Measurements from ENCODE around the gene EXOC8.
"Not testable (repeated sequence)": the region's sequence is repeated elsewhere in the genome, so short reads cannot be mapped to it uniquely, and the experiment has no call there.

The EXOC8 gene

DNA sequence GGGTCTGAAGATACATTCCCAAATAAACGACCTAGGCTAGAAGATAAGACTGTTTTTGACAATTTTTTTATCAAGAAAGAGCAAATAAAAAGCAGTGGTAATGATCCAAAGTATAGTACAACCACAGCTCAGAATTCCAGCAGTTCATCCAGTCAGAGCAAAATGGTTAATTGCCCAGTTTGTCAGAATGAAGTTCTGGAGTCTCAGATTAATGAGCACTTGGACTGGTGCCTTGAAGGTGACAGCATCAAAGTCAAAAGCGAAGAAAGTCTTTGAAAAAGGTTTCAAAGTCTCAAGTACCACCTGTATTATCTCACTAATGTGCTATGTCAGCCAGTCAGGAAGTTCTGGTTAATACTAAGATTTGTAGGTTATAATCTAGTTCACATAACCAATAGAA lies 15.4 kb upstream of the EXOC8 start:
- DNase-seq (ENCODE audit: low read depth in 3 of 3) = no peak

DNA sequence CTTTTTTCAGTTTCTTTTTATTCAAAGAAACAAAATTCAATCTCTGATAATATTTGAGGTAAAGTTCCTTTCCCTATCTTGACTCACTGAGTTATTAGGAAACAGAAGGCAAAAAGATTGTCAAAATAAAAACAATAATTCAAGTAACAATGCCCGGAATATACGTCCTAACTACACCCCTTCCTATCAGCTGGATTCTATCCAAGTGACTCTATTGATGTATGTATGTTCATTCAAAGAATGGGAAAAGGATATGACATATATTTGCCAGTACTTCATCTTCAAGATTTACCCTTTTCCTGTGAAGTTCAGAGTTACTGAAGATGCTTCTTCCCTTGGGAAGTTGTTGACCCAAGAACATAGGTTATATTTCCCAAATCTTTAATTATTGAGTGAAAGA lies 14.2 kb upstream of the EXOC8 start:
- no peak for DNase-seq (ENCODE audit: low read depth in 3 of 3)

DNA sequence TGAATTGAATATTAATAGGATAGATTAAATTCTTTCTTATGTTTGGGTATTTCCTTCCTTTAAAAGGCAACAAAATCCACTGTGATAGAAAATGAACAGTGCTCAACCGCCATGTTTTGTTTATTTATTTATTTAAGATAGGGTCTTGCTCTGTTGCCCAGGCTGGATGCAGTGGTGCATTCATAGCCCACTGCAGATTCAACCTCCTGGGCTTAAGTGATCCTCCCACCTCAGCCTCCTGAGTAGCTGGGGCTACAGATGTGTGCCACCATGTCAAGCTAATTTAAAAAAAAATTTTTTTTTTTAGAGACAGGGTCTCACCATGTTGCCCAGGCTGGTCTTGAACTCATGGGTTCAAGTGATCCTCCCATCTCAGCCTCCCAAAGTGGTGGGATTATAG lies 11.2 kb upstream of the EXOC8 start:
- DNase-seq (ENCODE audit: low read depth in 3 of 3) = not testable (repeated sequence)

DNA sequence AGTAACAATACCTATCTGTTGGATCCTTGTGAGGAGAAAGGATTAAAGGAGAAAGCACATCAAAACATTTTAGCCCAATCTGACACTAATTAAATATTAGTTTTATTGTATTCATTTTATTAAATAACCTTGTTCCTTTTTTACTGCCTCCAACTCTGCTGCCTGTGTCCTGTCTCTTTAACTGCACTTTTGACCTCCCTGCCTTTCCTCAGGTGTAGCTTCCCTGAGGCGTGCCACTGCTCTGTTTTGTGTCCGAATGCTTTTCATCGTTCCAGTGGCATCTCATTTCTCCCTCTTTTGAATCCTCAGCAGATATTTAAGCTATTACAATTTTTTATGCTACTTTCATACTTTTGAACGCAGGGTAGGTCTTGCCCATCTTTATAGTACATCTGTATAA lies 10.8 kb upstream of the EXOC8 start:
- DNase-seq (ENCODE audit: low read depth in 3 of 3) = no peak

DNA sequence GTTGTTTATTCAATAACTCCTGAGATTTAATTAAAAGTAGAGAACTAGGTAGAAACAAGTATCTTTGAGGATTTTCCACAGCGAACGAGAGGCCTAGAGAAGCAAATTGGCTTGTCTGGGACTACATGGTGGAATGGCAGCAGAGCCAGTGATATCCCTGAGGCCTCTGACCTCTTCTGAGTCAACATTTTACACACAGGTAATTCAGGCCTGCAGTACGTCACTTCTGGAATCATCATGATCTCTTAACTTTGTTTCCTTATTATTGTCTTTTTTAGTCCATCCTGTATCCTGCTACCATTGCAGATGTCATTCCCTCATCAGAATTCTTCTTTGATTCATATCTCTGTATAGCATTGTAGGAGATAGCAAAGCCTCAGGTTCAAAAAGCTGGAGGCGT lies 10.3 kb upstream of the EXOC8 start:
- DNase-seq (ENCODE audit: low read depth in 3 of 3) = no peak

DNA sequence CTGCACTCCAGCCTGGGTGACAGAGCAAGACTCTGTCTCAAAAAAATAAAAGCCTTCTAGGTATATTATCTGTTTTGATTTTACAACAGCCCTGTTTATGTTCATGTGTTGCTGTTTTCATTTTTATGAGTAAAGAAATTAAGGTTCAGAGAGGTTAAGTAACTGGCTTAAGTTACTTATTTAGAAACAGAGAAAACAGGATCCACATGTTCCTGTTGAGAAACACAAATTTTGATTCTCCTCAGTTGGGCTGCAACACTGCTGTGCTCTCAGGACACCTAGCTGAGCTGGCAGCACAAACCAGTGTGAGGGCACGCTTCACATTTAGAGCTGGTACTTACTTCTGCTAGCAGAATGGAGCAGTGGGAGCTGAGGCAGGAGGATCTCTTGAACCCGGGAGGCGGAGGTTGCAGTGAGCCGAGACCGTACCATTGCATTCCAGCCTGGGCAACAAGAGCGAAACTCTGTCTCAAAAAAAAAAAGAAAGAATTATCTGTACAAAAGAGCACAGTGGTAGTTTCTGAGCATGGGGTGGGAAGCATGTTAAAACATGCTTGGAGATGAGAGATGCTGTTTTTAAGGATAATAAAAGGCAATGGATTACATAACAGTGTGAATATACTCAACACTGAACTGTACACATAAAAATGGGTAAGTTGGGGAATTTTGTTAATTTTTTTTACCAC lies 2.8 kb upstream of the EXOC8 start:
- no peak for DNase-seq (ENCODE audit: low read depth in 3 of 3)

DNA sequence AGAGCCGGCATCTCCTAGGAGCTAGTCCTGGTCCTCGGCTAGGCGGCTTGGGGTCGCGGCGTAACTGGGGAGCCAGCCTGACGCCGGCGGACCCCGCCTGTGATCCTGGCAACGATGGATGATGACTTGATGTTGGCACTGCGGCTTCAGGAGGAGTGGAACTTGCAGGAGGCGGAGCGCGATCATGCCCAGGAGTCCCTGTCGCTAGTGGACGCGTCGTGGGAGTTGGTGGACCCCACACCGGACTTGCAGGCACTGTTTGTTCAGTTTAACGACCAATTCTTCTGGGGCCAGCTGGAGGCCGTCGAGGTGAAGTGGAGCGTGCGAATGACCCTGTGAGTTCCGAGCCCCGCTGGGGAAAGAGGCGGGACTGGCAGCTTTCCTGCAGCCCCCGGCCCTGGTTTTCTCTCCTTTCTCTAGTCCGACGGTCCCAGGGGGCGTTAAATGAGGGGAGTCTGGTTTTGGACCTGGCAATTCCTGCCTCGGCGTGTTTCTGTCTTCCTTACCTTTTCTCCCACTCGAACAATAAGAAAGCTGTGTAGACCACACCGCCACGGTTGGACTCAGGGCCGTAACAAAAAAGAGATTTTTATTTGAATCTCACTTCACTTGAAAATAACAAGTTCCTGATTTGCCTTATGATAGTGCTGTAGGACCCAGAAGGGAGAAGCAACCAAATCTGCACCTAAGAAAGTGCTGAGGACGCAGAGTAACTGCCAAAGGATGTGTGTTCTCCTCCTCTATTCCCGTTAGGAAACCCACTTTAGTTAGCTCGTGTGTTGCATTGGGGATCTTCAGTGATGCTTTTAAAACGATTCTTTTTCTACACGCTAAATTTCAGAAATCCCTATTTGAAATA lies 847 bp upstream of the EXOC8 start, which contains the start of gene SPRTN:
SPRTN (plus strand) TSS at position 24 of the 859 bp plus-strand sequence; CDS start at position 115, 91 bp downstream.
- DNase-seq (ENCODE audit: low read depth in 3 of 3) = peak in 1 of 3 donors; percentile 27

DNA sequence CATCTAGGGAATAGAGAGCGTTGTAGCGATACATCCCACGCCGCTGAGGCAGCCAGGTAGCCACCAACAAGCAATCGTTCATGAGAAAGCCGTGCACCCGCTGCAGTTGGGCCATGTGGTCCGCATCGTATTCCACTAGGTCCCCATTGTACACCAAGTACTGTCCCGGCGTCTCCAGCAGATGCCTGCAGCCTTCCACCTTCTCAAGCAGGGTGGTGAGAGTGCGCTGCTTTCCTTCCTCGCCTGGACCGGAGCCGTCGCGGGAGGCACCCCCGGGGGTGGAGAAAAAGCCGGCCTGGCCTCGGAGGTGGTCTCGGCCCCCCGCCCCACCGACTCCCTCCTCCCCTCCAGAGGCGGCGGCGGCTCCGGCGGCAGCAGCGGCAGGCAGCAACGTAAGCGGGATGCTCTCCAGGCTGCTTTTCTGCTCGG lies 595 bp downstream of the EXOC8 start:
- no peak for DNase-seq (ENCODE audit: low read depth in 3 of 3)

DNA sequence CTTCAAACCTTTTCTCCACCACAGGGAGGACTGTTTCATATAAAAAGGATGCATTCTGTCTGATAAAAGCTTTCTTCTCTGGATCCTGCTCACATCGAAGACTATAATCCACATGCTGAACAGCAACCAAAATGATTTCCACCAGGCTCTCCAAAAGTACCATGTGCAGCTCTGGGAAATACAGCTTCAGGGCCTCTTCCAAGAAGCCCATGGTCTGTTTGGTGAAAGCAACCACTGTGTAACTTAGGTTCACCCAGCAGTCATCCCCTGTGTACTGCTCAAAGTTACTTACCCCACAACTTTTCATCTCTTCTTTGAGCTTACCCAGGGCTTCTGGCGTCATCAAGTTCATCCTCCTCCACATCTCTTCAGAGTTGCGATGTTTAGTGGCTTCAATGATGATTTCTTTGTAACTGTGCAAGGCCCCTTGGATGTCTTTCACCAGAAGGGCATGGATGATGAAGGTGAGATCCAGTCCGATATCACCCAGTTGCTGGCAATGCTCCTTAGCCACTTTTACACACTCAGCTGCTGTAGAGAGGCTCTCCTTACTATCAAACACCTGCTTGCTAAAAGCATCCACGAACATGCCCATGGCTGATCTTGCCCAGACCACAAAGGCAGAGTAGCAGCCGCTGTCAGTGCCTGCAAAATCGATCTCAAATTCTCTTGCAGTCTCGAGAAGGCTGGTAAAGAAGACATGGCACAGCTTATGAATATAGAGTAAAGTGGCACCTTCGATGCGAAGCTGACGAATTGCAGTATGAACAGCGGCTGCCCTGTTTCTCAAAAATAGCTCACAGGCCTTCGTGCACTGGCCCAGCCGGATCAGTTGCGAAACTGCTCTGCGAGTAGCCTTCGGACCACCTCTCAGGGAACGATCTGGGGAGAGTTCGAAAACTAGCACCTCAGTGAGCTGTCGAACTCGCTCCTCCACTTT lies 1.7 kb downstream of the EXOC8 start:
- no peak for DNase-seq (ENCODE audit: low read depth in 3 of 3)

DNA sequence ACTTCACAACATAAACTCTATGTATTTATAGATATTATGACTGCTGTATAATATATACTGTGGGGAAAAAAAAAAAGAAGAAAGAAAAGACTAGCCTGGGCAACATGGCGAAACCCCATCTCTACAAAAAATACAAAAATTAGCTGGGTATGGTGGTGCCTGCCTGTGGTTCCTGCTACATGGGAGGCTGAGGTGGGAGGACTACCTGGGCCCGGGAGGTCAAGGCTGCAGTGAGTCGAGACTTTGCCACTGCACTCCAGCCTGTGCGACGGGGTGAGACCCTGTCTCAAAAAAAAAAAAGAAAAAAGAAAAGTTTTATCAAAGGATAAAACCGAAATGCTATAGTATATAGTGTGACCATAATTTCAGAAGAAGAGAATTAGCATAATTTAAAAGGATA lies 2.7 kb downstream of the EXOC8 start:
- DNase-seq (ENCODE audit: low read depth in 3 of 3) = no peak

DNA sequence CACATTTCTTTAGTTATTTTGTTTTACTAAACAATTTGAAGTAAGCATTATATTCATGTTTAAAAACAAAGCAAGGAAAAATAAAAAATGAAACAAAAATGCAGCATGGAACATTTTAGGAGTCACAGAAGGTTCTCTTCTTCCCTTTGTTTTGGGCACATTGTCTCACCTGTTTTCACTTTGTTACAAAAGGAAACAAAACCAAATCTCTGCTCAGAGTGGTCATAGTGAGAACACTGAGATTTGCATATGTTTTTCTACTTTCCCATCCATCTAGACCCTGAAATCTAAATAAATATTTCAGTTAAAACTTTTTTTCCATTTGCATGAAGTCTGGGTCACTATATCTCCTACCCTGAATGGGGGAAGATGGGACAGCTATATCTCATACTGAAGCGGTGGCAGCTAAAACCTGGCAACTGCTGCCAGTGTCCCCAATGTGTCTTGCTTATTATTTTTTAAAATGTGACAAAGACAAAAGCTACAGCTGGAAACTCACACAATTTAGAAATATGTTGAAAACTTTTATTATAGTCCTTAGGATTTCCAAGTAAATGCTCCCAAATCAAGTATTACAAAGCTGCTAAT lies 3.5 kb downstream of the EXOC8 start:
- DNase-seq (ENCODE audit: low read depth in 3 of 3) = no peak

DNA sequence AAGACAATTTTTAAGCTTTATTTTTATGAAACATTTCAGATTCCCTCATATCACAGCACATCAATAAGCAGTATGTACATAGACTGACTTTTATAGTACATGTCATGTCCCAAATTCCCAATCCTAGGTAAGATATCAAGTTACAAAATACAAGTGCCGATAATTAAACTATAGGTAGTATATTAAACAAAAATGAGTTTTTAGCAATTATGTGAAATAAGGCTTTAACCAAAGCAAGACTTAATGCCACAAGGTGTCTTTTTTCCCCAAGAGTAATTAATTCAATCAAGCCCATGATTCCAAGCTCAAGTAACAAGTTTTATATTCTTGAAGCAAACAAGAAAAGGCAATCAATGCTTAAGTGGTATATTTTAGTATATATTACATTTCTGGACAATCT lies 4.9 kb downstream of the EXOC8 start:
- DNase-seq (ENCODE audit: low read depth in 3 of 3) = no peak

DNA sequence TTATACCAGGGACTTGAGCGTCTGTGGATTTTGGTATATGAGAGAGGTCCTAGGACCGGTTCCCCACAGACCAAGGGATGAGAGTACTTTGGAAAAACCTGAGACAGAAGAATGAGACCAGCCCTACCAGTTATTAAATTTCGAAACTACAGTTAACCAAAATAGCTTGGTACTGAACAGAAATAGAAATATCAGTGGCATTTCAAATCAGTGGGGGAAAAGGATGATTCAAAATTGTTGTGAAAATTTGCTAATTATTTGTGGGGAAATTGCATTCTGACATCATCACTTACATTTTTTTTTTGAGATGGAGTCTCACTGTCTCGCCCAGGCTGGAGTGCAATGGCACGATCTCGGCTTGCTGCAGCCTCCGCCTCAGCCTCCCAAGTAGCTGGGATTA lies 8.2 kb downstream of the EXOC8 start:
- DNase-seq (ENCODE audit: low read depth in 3 of 3) = no peak

DNA sequence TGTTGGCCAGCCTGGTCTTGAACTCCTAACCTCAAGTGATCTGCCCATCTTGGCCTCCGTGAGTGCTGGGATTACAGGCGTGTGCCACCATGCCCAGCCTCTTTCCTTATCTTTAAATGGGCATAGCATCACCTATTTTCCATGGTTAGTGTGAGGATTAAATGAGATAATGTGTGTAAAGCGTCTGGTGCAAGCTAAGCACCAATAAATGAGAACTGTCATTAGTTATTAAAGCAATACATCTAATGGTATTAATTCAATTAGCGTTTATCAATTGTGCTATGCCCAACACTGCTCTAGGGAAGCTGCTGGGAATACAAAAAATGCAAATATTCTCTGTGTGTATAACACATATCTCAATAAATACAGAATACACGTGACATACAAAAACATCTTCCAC lies 10.0 kb downstream of the EXOC8 start:
- no peak for DNase-seq (ENCODE audit: low read depth in 3 of 3)

DNA sequence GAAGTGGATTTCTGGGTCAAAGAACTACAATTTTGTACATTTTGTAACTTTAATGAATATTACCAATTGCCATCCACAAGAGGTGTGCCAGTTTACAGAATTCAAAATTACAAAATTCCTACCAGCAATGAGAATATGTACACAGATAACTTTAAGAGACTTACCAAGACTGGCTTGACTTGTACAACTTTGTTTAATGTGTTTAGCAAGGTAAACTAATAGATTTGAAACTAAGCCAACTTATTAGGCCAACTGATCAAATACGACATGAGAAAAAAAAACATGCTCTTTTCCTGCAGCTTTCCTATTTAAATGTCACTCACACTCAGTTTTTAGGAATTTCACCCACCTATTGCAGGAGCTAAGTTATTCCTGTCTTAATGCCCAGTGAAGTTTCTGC lies 11.4 kb downstream of the EXOC8 start:
- DNase-seq (ENCODE audit: low read depth in 3 of 3) = no peak

DNA sequence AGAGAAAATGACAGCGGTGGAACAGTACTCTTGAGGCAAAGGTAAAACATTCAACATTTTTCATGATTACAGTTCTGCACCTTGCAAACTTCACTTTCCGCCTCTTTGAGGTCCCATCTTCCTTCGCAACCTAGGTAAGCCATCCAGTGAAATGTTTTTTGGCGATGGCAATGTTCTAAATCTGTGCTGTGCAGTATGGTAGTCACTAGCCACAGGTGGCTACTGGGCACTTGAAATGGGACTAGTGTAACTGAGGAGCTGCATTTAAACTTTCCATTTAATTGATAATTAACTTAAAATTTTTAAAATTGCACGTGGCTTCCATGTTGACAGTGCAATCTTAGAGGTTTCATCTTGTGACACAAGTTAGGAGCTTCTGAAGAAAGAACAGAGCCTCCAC lies 13.0 kb downstream of the EXOC8 start:
- DNase-seq (ENCODE audit: low read depth in 3 of 3) = no peak

DNA sequence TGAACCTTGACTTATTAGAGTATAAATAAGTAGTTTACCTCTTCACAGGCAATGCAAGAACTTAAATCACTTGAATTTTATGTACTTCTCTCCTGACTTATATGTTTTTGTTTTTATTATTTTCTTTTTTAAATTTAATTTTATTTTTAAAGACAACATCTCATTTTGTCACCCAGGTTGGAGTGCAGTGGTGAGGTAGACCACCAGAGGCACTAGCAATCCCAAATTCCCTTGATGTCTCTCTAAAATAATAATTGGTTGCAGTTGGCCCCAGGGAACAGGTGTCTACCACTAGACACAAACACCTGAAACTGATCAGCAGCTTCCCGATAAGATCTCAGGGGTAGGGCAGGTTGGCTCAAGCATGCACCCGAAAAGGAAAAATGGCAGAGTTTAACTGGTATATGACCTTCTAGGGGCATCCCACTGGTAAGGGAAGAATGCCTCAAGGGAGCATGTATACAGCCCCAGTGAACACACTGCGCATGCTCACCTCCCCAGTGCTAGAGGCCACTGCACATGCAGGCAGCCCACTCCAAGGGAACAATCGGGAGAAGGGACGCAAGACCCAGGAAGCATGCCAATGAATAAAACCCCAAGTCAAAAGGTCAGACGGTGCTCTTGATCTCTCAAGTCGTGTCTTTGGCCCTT lies 14.6 kb downstream of the EXOC8 start:
- no peak for DNase-seq (ENCODE audit: low read depth in 3 of 3)

DNA sequence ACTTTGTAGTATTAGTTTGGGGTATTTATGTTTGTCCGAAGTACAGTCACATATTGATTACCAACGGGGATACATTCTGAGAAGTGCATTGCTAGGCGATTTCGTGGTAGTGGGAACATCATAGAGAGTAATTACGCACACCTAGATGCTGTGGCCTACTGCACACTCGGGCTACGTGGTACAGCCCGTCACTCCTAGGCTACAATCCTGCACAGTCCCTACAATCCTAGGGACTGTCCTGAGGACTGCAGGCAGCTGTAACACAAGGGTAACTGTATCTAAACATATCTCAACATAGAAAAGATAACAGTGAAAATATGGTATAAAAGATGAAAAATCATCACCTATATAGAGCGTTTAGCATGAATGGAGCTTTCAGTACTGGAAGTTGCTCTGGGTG lies 18.6 kb downstream of the EXOC8 start:
- DNase-seq (ENCODE audit: low read depth in 3 of 3) = no peak

DNA sequence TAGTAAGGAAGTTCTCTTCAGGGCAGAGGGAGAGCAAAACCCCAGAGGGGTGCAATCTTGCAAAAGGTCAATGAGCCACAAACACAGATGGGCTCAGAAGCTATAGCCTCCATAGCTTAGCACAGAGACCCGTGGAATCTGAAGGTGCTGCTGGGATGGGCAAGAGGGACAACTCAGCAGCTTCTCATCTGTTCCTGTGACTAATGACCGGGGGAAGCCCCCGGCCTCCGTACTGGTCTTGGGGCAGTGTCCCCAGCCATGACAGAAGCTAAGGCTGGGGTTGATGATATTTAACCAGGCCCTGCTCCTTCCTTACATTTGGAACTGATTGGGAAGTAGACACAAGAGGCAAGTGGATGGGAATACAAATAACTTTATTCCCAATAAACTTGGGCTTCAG lies 19.1 kb downstream of the EXOC8 start:
- DNase-seq (ENCODE audit: low read depth in 3 of 3) = no peak

DNA sequence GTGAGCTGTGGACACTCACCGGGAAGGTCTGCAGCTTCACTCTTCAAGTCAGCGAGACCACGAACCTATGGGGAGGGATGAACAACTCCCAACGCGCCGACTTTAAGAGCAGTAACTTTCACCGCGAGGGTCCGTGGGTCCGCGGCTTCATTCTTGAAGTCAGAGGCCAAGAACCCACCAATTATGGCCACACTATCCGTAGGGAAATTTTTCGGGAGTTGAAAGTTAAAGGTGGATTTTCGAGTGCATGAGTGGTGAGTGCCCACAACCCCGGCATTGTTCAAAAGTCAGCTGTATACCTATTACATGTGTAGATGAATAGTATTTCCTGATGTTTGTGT lies 19.7 kb downstream of the EXOC8 start:
- DNase-seq (ENCODE audit: low read depth in 3 of 3) = no peak

DNA sequence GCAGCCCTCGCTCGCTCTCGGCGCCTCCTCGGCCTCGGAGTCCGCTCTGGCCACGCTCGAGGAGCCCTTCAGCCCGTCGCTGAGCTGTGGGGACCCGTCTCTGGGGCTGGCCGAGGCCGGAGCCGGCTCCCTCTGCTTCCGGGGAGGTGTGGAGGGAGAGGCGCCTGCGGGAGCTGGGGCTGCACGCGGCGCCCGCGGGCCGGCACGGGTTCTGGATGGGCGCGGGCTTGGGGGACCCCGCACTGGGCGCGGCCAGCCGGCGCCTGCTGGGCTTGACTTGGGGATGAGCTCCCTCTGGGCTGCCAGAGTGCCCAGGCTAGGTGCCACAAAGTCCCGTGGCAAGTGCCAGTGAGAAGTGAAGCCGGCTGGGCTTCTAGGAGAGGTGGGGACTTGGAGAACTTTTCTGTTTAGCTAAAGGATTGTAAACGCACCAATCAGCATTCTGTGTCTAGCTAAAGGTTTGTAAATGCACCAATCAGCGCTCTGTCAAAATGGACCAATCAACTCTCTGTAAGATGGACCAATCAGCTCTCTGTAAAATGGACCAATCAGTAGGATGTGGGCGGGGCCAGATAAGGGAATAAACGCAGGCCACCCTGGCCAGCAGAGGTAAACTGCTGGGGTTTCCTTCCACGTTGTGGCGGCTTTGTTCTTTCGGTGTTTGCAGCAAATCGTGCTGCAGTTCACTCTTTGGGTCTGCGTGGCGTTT lies 20.2 kb downstream of the EXOC8 start:
- DNase-seq (ENCODE audit: low read depth in 3 of 3) = no peak
